HCT116 (cell line): ENCODE data around the gene COL4A1. TPM values are rescaled to one million over a fixed set of nuclear protein-coding genes. Genes with fewer than 3 reads are reported as not detected.

Experiments
- ATAC-seq: fragments of 200-7000 bp; cut with Tn5 transposase; 2 replicates; pipeline ENCODE4 v1.9.1; 2020; ENCODE audit warnings: mild to moderate bottlenecking, moderate library complexity
- BruUV-seq: library from RNA; stranded (reverse); fragments of 400-500 nt; replicated peaks from 2 replicates; lab custom pipeline; 2021; lab: Mats Ljungman, UMichigan
- CTCF ChIA-PET: fragments of 300-600 bp; sonication (Branson Sonifier 250); formaldehyde crosslinking; loops from one replicate; lab custom pipeline; 2021; ENCODE audit warnings: antibody characterized with exemption; lab: Charles Lee
- POLR2A ChIA-PET: fragments of 300-600, 350-600 bp; sonication (Branson Sonifier 250); formaldehyde crosslinking; loops from one replicate; lab custom pipeline; 2021; ENCODE audit warnings: antibody characterized with exemption; lab: Charles Lee
- RAD21 ChIA-PET, 2 experiments: fragments of 300-600 bp; sonication (Branson Sonifier 250); formaldehyde crosslinking; loops; one replicate each; lab custom pipeline; 2023; ENCODE audit warnings: low total read pairs in 2 of 2; ENCODE audit not compliant: uncharacterized antibody in 2 of 2, unreplicated experiment in 2 of 2, low non-redundant PET in 1 of 2; lab: Charles Lee
- DNase-seq: peaks from one replicate; pipeline ENCODE4 v3.0.0-alpha.2; 2010; ENCODE audit warnings: low read depth, low spot score
- H2AFZ ChIP-seq: fragments of 200-600 bp; shearing (Covaris generic), sonication (generic); 2 replicates; pipeline ENCODE4 v1.6.1; 2017; ENCODE audit warnings: low read depth, mixed run types, mixed read lengths, antibody characterized with exemption, low read length; ENCODE audit not compliant: poor library complexity, severe bottlenecking
- H3K27ac ChIP-seq: 2 replicates; pipeline ENCODE4 v1.5.1; 2012; ENCODE audit warnings: low read depth, low read length
- H3K27me3 ChIP-seq: fragments of 200-600 bp; sonication (generic); 2 replicates; pipeline ENCODE4 v1.6.1; 2016; ENCODE audit warnings: mixed run types, low read length, mixed read lengths; ENCODE audit not compliant: insufficient read depth
- H3K36me3 ChIP-seq, 2 experiments: fragments of 200-500 bp in 1 of 2; fragments of 200-600 bp in 1 of 2; sonication (Bioruptor generic) in 1 of 2; sonication (generic) in 1 of 2; 2 replicates each; pipeline versions ENCODE4 v1.5.1 to v1.6.1; 2014 to 2016; ENCODE audit warnings: low read length in 2 of 2, inconsistent platforms in 1 of 2, mixed read lengths in 1 of 2, mixed run types in 1 of 2; ENCODE audit not compliant: insufficient read depth in 2 of 2, control insufficient read depth in 1 of 2
- H3K4me1 ChIP-seq, 2 experiments: fragments of 200-600 bp in 1 of 2; sonication (generic) in 1 of 2; 2 replicates each; pipeline versions ENCODE4 v1.5.1 to v1.6.1; 2012 to 2017; ENCODE audit warnings: low read length in 2 of 2, inconsistent platforms in 1 of 2, mild to moderate bottlenecking in 1 of 2, mixed read lengths in 1 of 2, mixed run types in 1 of 2, moderate library complexity in 1 of 2; ENCODE audit not compliant: insufficient read depth in 2 of 2, control insufficient read depth in 1 of 2
- H3K4me2 ChIP-seq: fragments of 200-600 bp; sonication (generic); 2 replicates; pipeline ENCODE4 v1.6.1; 2017; ENCODE audit warnings: mixed run types, low read length, mixed read lengths
- H3K4me3 ChIP-seq, 2 experiments: fragments of 200-600 bp in 1 of 2; sonication (generic) in 1 of 2; replicated peaks in 1 of 2; 2 replicates each; pipeline ENCODE4 v1.5.1; 2011 to 2016; ENCODE audit warnings: low read length in 2 of 2, control low read depth in 1 of 2, low read depth in 1 of 2, mild to moderate bottlenecking in 1 of 2, mixed read lengths in 1 of 2, mixed run types in 1 of 2
- H3K79me2 ChIP-seq: fragments of 200-600 bp; sonication (generic); 2 replicates; pipeline ENCODE4 v1.6.1; 2017; ENCODE audit warnings: mild to moderate bottlenecking, mixed run types, low read length, moderate library complexity, mixed read lengths; ENCODE audit not compliant: insufficient read depth
- H3K9ac ChIP-seq: fragments of 200-600 bp; sonication (generic); 2 replicates; pipeline ENCODE4 v1.6.1; 2016; ENCODE audit warnings: low read length, mixed read lengths
- H3K9me2 ChIP-seq: fragments of 200-600 bp; sonication (generic), shearing (Covaris generic); 2 replicates; pipeline ENCODE4 v1.6.1; 2017; ENCODE audit warnings: mixed run types, mild to moderate bottlenecking, moderate library complexity; ENCODE audit not compliant: insufficient read depth
- H3K9me3 ChIP-seq, 2 experiments: fragments of 200-500 bp in 1 of 2; fragments of 200-600 bp in 1 of 2; sonication (Bioruptor generic) in 1 of 2; sonication (generic) in 1 of 2; 2 replicates each; pipeline ENCODE4 v1.6.1; 2014 to 2017; ENCODE audit warnings: low read length in 2 of 2, mixed read lengths in 2 of 2, inconsistent platforms in 1 of 2, low read depth in 1 of 2, mild to moderate bottlenecking in 1 of 2, mixed run types in 1 of 2, moderate library complexity in 1 of 2; ENCODE audit not compliant: control insufficient read depth in 1 of 2, insufficient read depth in 1 of 2
- H4K20me1 ChIP-seq: fragments of 200-600 bp; sonication (generic), shearing (Covaris generic); 2 replicates; pipeline ENCODE4 v1.6.1; 2017; ENCODE audit warnings: mixed run types, mild to moderate bottlenecking, moderate library complexity; ENCODE audit not compliant: insufficient read depth
- ELF1 ChIP-seq: IDR thresholded peaks from 2 replicates; pipeline ENCODE4 v1.6.1; 2012; ENCODE audit warnings: low read depth, borderline replicate concordance
- EZH2 ChIP-seq: fragments of 200-600 bp; sonication (generic); IDR thresholded peaks from 2 replicates; pipeline ENCODE4 v1.6.1; 2017; ENCODE audit warnings: antibody characterized with exemption, mixed run types
- EZH2phosphoT487 ChIP-seq: fragments of 200-600 bp; IDR thresholded peaks from 2 replicates; pipeline ENCODE4 v1.6.1; 2018; ENCODE audit warnings: antibody characterized with exemption, borderline replicate concordance
- RAD21 ChIP-seq: IDR thresholded peaks from 2 replicates; pipeline ENCODE4 v1.6.1; 2012; ENCODE audit warnings: low read depth, mild to moderate bottlenecking
- YY1 ChIP-seq: IDR thresholded peaks from 2 replicates; pipeline ENCODE4 v1.6.1; 2011; ENCODE audit warnings: low read length, low read depth, moderate library complexity, mild to moderate bottlenecking; ENCODE audit not compliant: insufficient replicate concordance; ENCODE audit errors: extremely low read depth
- ZFX ChIP-seq: fragments of 450-650 bp; IDR thresholded peaks from 2 replicates; pipeline ENCODE4 v1.6.1; 2017
- intact Hi-C: fragments of 100-400 bp; cut with micrococcal nuclease; formaldehyde crosslinking; loops from 2 replicates; pipeline ENCODE4 v1.10.0; 2022
- total RNA-seq: library from RNA; stranded (reverse); gene quantifications from one replicate; pipeline ENCODE4 v1.2.1, GENCODE V29; 2021; ENCODE audit not compliant: unreplicated experiment
- TF ChIP-seq, protein P1 (sequence below): IDR thresholded peaks from 2 replicates; pipeline ENCODE4 v1.6.1; 2012
- TF ChIP-seq, protein P2 (sequence below): IDR thresholded peaks from 2 replicates; pipeline ENCODE4 v1.6.1; 2012; ENCODE audit warnings: low read depth
- TF ChIP-seq, protein P3 (sequence below): IDR thresholded peaks from 2 replicates; pipeline ENCODE4 v1.6.1; 2012
- TF ChIP-seq, protein P4 (sequence below), 3 experiments: fragments of 200-600 bp in 1 of 3; sonication (generic) in 1 of 3; IDR thresholded peaks in 2 of 3; conservative IDR thresholded peaks in 1 of 3; 2 replicates each; pipeline ENCODE4 v1.5.1; 2012 to 2017; ENCODE audit warnings: low read depth in 2 of 3, low read length in 2 of 3, antibody characterized with exemption in 1 of 3, borderline replicate concordance in 1 of 3, control low read depth in 1 of 3, mild to moderate bottlenecking in 1 of 3, mixed read lengths in 1 of 3, mixed run types in 1 of 3, moderate library complexity in 1 of 3; ENCODE audit not compliant: insufficient read depth in 1 of 3

Gene COL4A1
- total RNA-seq, 1 experiment from 2014 or later, result 0.57 TPM

- Histone ChIP-seq H3K9me3 (no peaks in the 10 kb centered on the region), H3K79me2 (no peaks in the 10 kb centered on the region), H3K27me3 (peaks cover 23% of the 10 kb centered on the region; the same call in 1 of the 2 replicates), H3K4me3 (no peak overlapping the region), H3K9ac (no peak overlapping the region), H3K9me2 (no peaks in the 10 kb centered on the region), H4K20me1 (no peaks in the 10 kb centered on the region), H3K27ac (no peak overlapping the region), H3K4me2 (no peak overlapping the region), H3K36me3 (no peaks in the 10 kb centered on the region), H3K4me1 (no peaks in the 10 kb centered on the region), H2AFZ (no peak overlapping the region)
- no TSS peak for BruUV-seq
- POLR2A ChIA-PET, result no interaction called here
- CTCF ChIA-PET, result no interaction called here
- RAD21 ChIA-PET, result no interaction called here
- DNase-seq, result no peak
- TF ChIP-seq, protein P1, sequence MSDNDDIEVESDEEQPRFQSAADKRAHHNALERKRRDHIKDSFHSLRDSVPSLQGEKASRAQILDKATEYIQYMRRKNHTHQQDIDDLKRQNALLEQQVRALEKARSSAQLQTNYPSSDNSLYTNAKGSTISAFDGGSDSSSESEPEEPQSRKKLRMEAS, result no peak
- TF ChIP-seq YY1 (no peak), RAD21 (no peak), EZH2 (no peak), ELF1 (no peak), EZH2phosphoT487 (no peak), ZFX (no peak)
- TF ChIP-seq, protein P2, sequence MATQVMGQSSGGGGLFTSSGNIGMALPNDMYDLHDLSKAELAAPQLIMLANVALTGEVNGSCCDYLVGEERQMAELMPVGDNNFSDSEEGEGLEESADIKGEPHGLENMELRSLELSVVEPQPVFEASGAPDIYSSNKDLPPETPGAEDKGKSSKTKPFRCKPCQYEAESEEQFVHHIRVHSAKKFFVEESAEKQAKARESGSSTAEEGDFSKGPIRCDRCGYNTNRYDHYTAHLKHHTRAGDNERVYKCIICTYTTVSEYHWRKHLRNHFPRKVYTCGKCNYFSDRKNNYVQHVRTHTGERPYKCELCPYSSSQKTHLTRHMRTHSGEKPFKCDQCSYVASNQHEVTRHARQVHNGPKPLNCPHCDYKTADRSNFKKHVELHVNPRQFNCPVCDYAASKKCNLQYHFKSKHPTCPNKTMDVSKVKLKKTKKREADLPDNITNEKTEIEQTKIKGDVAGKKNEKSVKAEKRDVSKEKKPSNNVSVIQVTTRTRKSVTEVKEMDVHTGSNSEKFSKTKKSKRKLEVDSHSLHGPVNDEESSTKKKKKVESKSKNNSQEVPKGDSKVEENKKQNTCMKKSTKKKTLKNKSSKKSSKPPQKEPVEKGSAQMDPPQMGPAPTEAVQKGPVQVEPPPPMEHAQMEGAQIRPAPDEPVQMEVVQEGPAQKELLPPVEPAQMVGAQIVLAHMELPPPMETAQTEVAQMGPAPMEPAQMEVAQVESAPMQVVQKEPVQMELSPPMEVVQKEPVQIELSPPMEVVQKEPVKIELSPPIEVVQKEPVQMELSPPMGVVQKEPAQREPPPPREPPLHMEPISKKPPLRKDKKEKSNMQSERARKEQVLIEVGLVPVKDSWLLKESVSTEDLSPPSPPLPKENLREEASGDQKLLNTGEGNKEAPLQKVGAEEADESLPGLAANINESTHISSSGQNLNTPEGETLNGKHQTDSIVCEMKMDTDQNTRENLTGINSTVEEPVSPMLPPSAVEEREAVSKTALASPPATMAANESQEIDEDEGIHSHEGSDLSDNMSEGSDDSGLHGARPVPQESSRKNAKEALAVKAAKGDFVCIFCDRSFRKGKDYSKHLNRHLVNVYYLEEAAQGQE, result no peak
- TF ChIP-seq, protein P3, sequence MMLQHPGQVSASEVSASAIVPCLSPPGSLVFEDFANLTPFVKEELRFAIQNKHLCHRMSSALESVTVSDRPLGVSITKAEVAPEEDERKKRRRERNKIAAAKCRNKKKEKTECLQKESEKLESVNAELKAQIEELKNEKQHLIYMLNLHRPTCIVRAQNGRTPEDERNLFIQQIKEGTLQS, result no peak
- TF ChIP-seq, protein P4, sequence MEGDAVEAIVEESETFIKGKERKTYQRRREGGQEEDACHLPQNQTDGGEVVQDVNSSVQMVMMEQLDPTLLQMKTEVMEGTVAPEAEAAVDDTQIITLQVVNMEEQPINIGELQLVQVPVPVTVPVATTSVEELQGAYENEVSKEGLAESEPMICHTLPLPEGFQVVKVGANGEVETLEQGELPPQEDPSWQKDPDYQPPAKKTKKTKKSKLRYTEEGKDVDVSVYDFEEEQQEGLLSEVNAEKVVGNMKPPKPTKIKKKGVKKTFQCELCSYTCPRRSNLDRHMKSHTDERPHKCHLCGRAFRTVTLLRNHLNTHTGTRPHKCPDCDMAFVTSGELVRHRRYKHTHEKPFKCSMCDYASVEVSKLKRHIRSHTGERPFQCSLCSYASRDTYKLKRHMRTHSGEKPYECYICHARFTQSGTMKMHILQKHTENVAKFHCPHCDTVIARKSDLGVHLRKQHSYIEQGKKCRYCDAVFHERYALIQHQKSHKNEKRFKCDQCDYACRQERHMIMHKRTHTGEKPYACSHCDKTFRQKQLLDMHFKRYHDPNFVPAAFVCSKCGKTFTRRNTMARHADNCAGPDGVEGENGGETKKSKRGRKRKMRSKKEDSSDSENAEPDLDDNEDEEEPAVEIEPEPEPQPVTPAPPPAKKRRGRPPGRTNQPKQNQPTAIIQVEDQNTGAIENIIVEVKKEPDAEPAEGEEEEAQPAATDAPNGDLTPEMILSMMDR (IDR thresholded peaks at IDR 0.05 in 2 of 3, conservative IDR thresholded peaks at IDR 0.05 in 1 of 3; ENCODE audit: borderline replicate concordance in 1 of 3, insufficient read depth in 1 of 3, low read depth in 2 of 3, low read length in 2 of 3), result no peak
- intact Hi-C loops, result no loop called here
- ATAC-seq, result no peak
These were observed 27.3 kb downstream of the COL4A1 start for GRCh38 chr13:110279684-110280083.
